SK-N-SH (cell line): Measurements from ENCODE around the gene RPL28. TPM values are rescaled to one million over a fixed set of nuclear protein-coding genes. Genes with fewer than 3 reads are reported as not detected.

Source experiments
- CTCF ChIA-PET: fragments of 300-600, 350-600 bp; formaldehyde crosslinking; extraction: SDS; loops from one replicate; lab custom pipeline; 2021; lab: Yijun Ruan, JAX
- POLR2A ChIA-PET: fragments of 350-600 bp; sonication (Branson Sonifier 250); formaldehyde crosslinking; extraction: SDS; loops from one replicate; lab custom pipeline; 2020; ENCODE audit warnings: antibody characterized with exemption, inconsistent platforms; lab: Yijun Ruan, JAX
- DNase-seq: peaks from one replicate; pipeline ENCODE4 v3.0.0; 2012
- H2AFZ ChIP-seq: fragments of 200-600 bp; sonication (generic); 2 replicates; pipeline ENCODE4 v1.8.1; 2016; ENCODE audit warnings: antibody characterized with exemption, mild to moderate bottlenecking, low read depth
- H3F3A ChIP-seq: fragments of 200-600 bp; sonication (generic); replicated peaks from 2 replicates; pipeline ENCODE3; 2016; ENCODE audit warnings: antibody characterized with exemption, mild to moderate bottlenecking; ENCODE audit not compliant: insufficient read depth
- H3K27ac ChIP-seq, 2 experiments: fragments of 200-500 bp in 1 of 2; fragments of 200-600 bp in 1 of 2; sonication (Bioruptor generic) in 1 of 2; sonication (generic), shearing (Covaris generic) in 1 of 2; 2 replicates each; pipeline versions ENCODE4 v1.5.1 to v1.6.1; 2014 to 2016; ENCODE audit warnings: low read depth in 2 of 2, inconsistent platforms in 1 of 2, low read length in 1 of 2, mild to moderate bottlenecking in 1 of 2, mixed read lengths in 1 of 2
- H3K27me3 ChIP-seq: fragments of 200-600 bp; sonication (generic), shearing (Covaris generic); 2 replicates; pipeline ENCODE4 v1.6.1; 2016; ENCODE audit warnings: mixed run types; ENCODE audit not compliant: insufficient read depth
- H3K36me3 ChIP-seq, 2 experiments: fragments of 200-500 bp in 1 of 2; fragments of 200-600 bp in 1 of 2; sonication (Bioruptor generic) in 1 of 2; sonication (generic) in 1 of 2; replicated peaks in 1 of 2; 2 replicates each; pipeline versions ENCODE3 to v1.5.1; 2014 to 2016; ENCODE audit warnings: low read length in 1 of 2, mild to moderate bottlenecking in 1 of 2; ENCODE audit not compliant: insufficient read depth in 2 of 2, control insufficient read depth in 1 of 2
- H3K4me1 ChIP-seq, 2 experiments: fragments of 200-500 bp in 1 of 2; fragments of 200-600 bp in 1 of 2; sonication (Bioruptor generic) in 1 of 2; sonication (generic), shearing (Covaris generic) in 1 of 2; 2 replicates each; pipeline versions ENCODE4 v1.5.1 to v1.6.1; 2014 to 2016; ENCODE audit warnings: low read depth in 1 of 2, low read length in 1 of 2, mixed run types in 1 of 2; ENCODE audit not compliant: insufficient read depth in 2 of 2, control insufficient read depth in 1 of 2
- H3K4me2 ChIP-seq: fragments of 200-600 bp; sonication (generic), shearing (Covaris generic); 2 replicates; pipeline ENCODE4 v1.6.1; 2017; ENCODE audit warnings: mixed run types
- H3K4me3 ChIP-seq, 2 experiments: fragments of 200-500 bp in 1 of 2; fragments of 200-600 bp in 1 of 2; sonication (Bioruptor generic) in 1 of 2; sonication (generic), shearing (Covaris generic) in 1 of 2; 2 replicates each; pipeline versions ENCODE4 v1.5.1 to v1.8.1; 2014 to 2016; ENCODE audit warnings: low read depth in 2 of 2, inconsistent platforms in 1 of 2, low read length in 1 of 2, mild to moderate bottlenecking in 1 of 2, mixed read lengths in 1 of 2, moderate library complexity in 1 of 2
- H3K79me2 ChIP-seq: fragments of 200-600 bp; sonication (generic); 2 replicates; pipeline ENCODE4 v1.8.1; 2017; ENCODE audit warnings: mild to moderate bottlenecking; ENCODE audit not compliant: insufficient read depth
- H3K9ac ChIP-seq: fragments of 200-600 bp; sonication (generic); 2 replicates; pipeline ENCODE4 v1.6.1; 2017; ENCODE audit warnings: mixed run types
- H3K9me2 ChIP-seq: fragments of 200-600 bp; sonication (generic); 2 replicates; pipeline ENCODE4 v1.6.1; 2017; ENCODE audit warnings: mixed run types
- H3K9me3 ChIP-seq: fragments of 200-600 bp; sonication (generic); 2 replicates; pipeline ENCODE4 v1.6.1; 2017; ENCODE audit warnings: mixed run types, mild to moderate bottlenecking, moderate library complexity
- H4K20me1 ChIP-seq: fragments of 200-600 bp; sonication (generic); 2 replicates; pipeline ENCODE4 v1.6.1; 2017; ENCODE audit warnings: mild to moderate bottlenecking, mixed run types; ENCODE audit not compliant: insufficient read depth
- CTCF ChIP-seq: fragments of 200-600 bp; sonication (generic); IDR thresholded peaks from 2 replicates; pipeline ENCODE4 v1.6.1; 2017; ENCODE audit warnings: antibody characterized with exemption, mild to moderate bottlenecking, moderate library complexity
- FOSL2 ChIP-seq: IDR thresholded peaks from 2 replicates; pipeline ENCODE4 v1.4.0; 2012; ENCODE audit warnings: low read depth, mild to moderate bottlenecking, moderate library complexity, borderline replicate concordance
- FOXJ3 ChIP-seq: sonication (generic); formaldehyde crosslinking; IDR thresholded peaks from 2 replicates; pipeline ENCODE4 v1.5.1; 2020; ENCODE audit warnings: mild to moderate bottlenecking, missing genetic modification reagents
- IRF3 ChIP-seq: fragments of 150-350 bp; IDR thresholded peaks from 2 replicates; pipeline ENCODE4 v1.6.1; 2016; ENCODE audit warnings: mild to moderate bottlenecking, low read depth, low read length
- JUND ChIP-seq: IDR thresholded peaks from 2 replicates; pipeline ENCODE4 v1.4.0; 2012
- MEF2A ChIP-seq: IDR thresholded peaks from 2 replicates; pipeline ENCODE4 v1.4.0; 2012; ENCODE audit warnings: low read depth, borderline replicate concordance
- POLR2AphosphoS5 ChIP-seq: IDR thresholded peaks from 2 replicates; pipeline ENCODE4 v1.6.1; 2012; ENCODE audit warnings: low read depth, low read length
- TAF1 ChIP-seq: IDR thresholded peaks from 2 replicates; pipeline ENCODE4 v1.6.1; 2012; ENCODE audit warnings: low read depth, mild to moderate bottlenecking, low read length, moderate library complexity, borderline replicate concordance
- TCF12 ChIP-seq: IDR thresholded peaks from 2 replicates; pipeline ENCODE4 v1.4.0; 2012
- TEAD4 ChIP-seq: IDR thresholded peaks from 2 replicates; pipeline ENCODE4 v1.4.0; 2012; ENCODE audit warnings: mild to moderate bottlenecking, borderline replicate concordance; ENCODE audit not compliant: insufficient read depth
- USF1 ChIP-seq: IDR thresholded peaks from 2 replicates; pipeline ENCODE4 v1.4.0; 2012; ENCODE audit warnings: low read depth, borderline replicate concordance
- ZBTB33 ChIP-seq: IDR thresholded peaks from 2 replicates; pipeline ENCODE4 v1.4.0; 2012; ENCODE audit warnings: low read depth, borderline replicate concordance
- WGBS: methylation state at CpG from one replicate; pipeline ENCODE4 v1.1.6; 2017; ENCODE audit warnings: low lambda C conversion rate; 5-methylcytosine and 5-hydroxymethylcytosine counted together
- polyA plus RNA-seq, 3 experiments: library from polyadenylated mRNA; depleted of rRNA; stranded (reverse); fragments of >200 nt; gene quantifications; 2 replicates each; pipeline ENCODE4 v1.2.3, GENCODE V29; 2012

The RPL28 gene
- polyA plus RNA-seq, 1 of the 3 experiments (the other 2 are of a cell fraction), result 2,368 TPM

GRCh38 chr19:55352040-55352439, 33.7 kb upstream of the RPL28 start:
- no peaks in the 10 kb centered on the region for H3K79me2 ChIP-seq
- TF ChIP-seq TEAD4 (no peak), FOXJ3 (CRISPR knock-in tag) (no peak), USF1 (no peak), FOSL2 (no peak), IRF3 (no peak), JUND (no peak), TCF12 (no peak), MEF2A (no peak), CTCF (no peak), ZBTB33 (no peak), TAF1 (no peak), POLR2AphosphoS5 (no peak)
- H3K27ac ChIP-seq, result no peak overlapping the region
- H3K9me3 ChIP-seq, result no peaks in the 10 kb centered on the region
- no peak overlapping the region for H3K9ac ChIP-seq
- no peak overlapping the region for H2AFZ ChIP-seq
- peaks cover 38% of the 10 kb centered on the region for H3K27me3 ChIP-seq
- H3K4me2 ChIP-seq, result no peak overlapping the region
- H3F3A ChIP-seq, result peaks cover 15% of the 10 kb centered on the region
- DNase-seq, result no peak
- peaks cover 0 to 17% of the 10 kb centered on the region in 2 experiments; a peak in 1 of 4 replicates for H3K4me1 ChIP-seq
- 83% methylated on average over 4 of the region's 6 CpGs for WGBS
- CTCF ChIA-PET, result interaction anchor here (1.0 to 2.5 kb wide), 4 partner anchors 11 to 50 kb away, joined by 3 to 9 read pairs (median 4); partner anchors contain the start of genes KMT5C and TMEM238
- H4K20me1 ChIP-seq, result no peaks in the 10 kb centered on the region
- POLR2A ChIA-PET, result interaction anchor here (1.6 kb wide), 1 partner anchor 13 kb away, joined by 7 read pairs; the partner anchor contains the start of gene KMT5C
- H3K9me2 ChIP-seq, result no peaks in the 10 kb centered on the region
- no peak overlapping the region for H3K4me3 ChIP-seq
- H3K36me3 ChIP-seq, result no peaks in the 10 kb centered on the region
